BLaER1 treated with 17β-estradiol and CSF1 and Interleukin-3, amounts not matched to agents 10 nM and 100 nM (cell line): ENCODE data around the gene HLCS.

Experiments used
- H3K27ac ChIP-seq, 11 experiments: shearing (Covaris generic); formaldehyde crosslinking; 2 replicates each; pipeline ENCODE4 v1.8.1; 2022
- H3K27me3 ChIP-seq, 11 experiments: shearing (Covaris generic); formaldehyde crosslinking; 2 replicates each; pipeline ENCODE4 v1.8.1; 2022
- H3K36me3 ChIP-seq, 11 experiments: shearing (Covaris generic); formaldehyde crosslinking; 2 replicates each; pipeline ENCODE4 v1.8.1; 2022
- H3K4me1 ChIP-seq, 10 experiments: shearing (Covaris generic); formaldehyde crosslinking; 2 replicates each; pipeline ENCODE4 v1.8.1; 2022
- H3K4me2 ChIP-seq, 11 experiments: shearing (Covaris generic); formaldehyde crosslinking; 2 replicates each; pipeline ENCODE4 v1.8.1; 2022
- H3K4me3 ChIP-seq, 10 experiments: shearing (Covaris generic); formaldehyde crosslinking; 2 replicates each; pipeline ENCODE4 v1.8.1; 2022
- H3K9ac ChIP-seq, 11 experiments: shearing (Covaris generic); formaldehyde crosslinking; 2 replicates each; pipeline ENCODE4 v1.8.1; 2022
- H3K9me3 ChIP-seq, 11 experiments: shearing (Covaris generic); formaldehyde crosslinking; replicated peaks in 1 of 11; 2 replicates each; pipeline ENCODE4 v1.8.1; 2022
- H4K20me1 ChIP-seq, 11 experiments: shearing (Covaris generic); formaldehyde crosslinking; 2 replicates each; pipeline ENCODE4 v1.8.1; 2022
- Cebpa-rat ChIP-seq, 11 experiments: shearing (Covaris generic); IDR thresholded peaks; 2 replicates each; pipeline ENCODE4 v1.8.1; 2022

The HLCS gene

DNA sequence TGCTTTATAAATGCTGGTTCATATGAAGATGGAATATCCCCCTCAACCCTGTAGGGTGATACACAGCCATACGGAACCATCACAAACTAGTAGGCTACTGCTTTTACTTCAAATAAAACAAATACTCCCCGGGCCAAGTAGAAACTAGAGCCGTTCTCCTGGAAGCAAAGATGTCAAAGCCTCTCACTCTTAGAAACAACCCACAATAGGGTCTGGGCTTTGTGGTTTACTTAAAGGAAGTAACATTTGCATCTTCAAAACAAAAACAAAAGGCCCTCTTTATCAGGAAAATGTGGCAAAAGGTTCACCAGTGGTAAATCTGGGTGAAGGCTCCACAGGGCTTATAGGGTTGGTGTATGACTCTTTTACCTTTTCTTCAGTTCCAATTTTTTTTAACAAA, 49.8 kb downstream of the HLCS start:
- peak overlapping the region; percentile 1 to 58 (median 46); a peak in 21 of 22 replicates for H3K4me2 ChIP-seq
- H3K9ac ChIP-seq: no peak overlapping the region
- no peaks in the 10 kb centered on the region for H3K27me3 ChIP-seq
- peaks cover 0 to 7% (median 0%) of the 10 kb centered on the region in 11 experiments; a peak in 2 of 22 replicates for H3K9me3 ChIP-seq
- H3K4me1 ChIP-seq: peaks cover 8 to 17% (median 13%) of the 10 kb centered on the region in 10 experiments; a peak in 19 of 20 replicates
- TF ChIP-seq Cebpa-rat (IDR thresholded peaks at IDR 0.05): no peak
- H3K27ac ChIP-seq: no peak overlapping the region
- peaks cover 0 to 39% (median 0%) of the 10 kb centered on the region in 11 experiments; a peak in 9 of 22 replicates for H3K36me3 ChIP-seq
- peaks cover 0 to 8% (median 0%) of the 10 kb centered on the region in 11 experiments; a peak in 1 of 22 replicates for H4K20me1 ChIP-seq
- H3K4me3 ChIP-seq: no peak overlapping the region

DNA sequence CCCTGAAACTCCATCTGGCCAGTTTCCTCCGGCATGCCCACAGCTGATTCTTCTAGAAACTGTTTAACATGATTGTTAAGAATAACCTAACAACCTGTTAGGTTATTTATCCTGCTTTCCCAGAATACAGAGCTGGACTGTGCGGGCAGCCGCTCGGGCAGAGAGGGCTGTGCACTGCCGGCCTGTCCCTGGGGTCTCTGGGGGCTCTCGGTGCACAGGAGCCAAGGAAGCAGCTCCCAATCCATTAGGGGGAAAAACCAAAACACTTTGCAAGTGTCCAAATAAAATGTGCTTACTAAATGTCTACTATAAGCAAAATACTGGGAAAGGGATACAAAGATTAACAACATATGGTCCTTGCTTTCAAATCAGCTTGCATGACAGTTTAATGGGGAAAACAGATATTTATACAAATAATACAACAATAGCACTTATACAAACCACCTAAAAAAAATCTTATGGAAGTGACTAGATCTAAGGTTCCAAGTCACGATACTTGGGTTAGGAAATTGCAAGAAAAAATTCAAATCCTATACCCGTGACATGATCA, 50.7 kb downstream of the HLCS start:
- no peak overlapping the region for H3K4me3 ChIP-seq
- H3K9me3 ChIP-seq: peaks cover 0 to 7% (median 0%) of the 10 kb centered on the region in 11 experiments; a peak in 2 of 22 replicates
- H3K36me3 ChIP-seq: peaks cover 0 to 35% (median 0%) of the 10 kb centered on the region in 11 experiments; a peak in 9 of 22 replicates
- H3K4me2 ChIP-seq: peak overlapping the region in 2 of 11 experiments; percentile 12 to 43; a peak in 3 of 22 replicates
- no peak overlapping the region for H3K9ac ChIP-seq
- H3K4me1 ChIP-seq: peaks cover 10 to 17% (median 14%) of the 10 kb centered on the region in 10 experiments; a peak in 19 of 20 replicates
- H4K20me1 ChIP-seq: peaks cover 0 to 8% (median 0%) of the 10 kb centered on the region in 11 experiments; a peak in 1 of 22 replicates
- H3K27me3 ChIP-seq: no peaks in the 10 kb centered on the region
- TF ChIP-seq Cebpa-rat (IDR thresholded peaks at IDR 0.05): no peak
- no peak overlapping the region for H3K27ac ChIP-seq

DNA sequence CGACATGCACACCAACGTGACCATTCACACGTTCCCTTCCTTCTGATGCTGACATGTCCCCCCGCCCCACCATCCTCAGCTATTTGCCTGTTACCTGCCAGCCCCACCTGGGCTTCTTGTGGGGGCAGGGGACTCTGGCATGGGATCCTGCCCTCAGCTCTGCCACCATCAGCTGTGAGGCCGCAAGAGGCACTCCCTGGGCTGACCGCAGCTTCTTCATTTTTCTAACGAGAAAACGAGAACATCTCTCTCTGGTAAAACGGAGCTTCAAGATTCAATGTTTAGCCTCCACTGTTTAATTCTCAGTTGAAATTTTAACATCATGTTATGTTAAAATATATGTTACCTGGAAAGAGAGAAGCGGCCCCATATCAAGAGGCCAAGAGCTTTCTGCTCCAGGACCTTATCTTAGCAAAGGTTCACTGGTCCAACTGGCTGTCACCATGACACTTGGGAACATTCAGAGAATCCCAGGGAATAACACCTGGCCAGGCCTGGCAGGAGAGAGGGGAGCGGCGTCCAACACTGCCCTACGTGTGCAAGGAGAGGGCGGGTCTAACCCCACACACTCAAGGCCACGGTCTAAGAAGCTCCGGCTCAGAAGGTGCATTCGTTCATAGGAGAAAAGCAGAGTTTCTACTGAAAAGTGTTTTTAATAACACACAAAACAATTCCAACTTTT, 51.3 kb downstream of the HLCS start:
- Histone ChIP-seq H3K36me3 (peaks cover 0 to 34% (median 0%) of the 10 kb centered on the region in 11 experiments; a peak in 10 of 22 replicates), H3K9ac (no peak overlapping the region), H3K4me1 (peaks cover 10 to 21% (median 16%) of the 10 kb centered on the region in 10 experiments; a peak in 19 of 20 replicates), H3K9me3 (peaks cover 0 to 7% (median 0%) of the 10 kb centered on the region in 11 experiments; a peak in 2 of 22 replicates), H3K27ac (no peak overlapping the region), H3K4me2 (no peak overlapping the region), H3K27me3 (no peaks in the 10 kb centered on the region), H4K20me1 (peaks cover 0 to 8% (median 0%) of the 10 kb centered on the region in 11 experiments; a peak in 1 of 22 replicates), H3K4me3 (no peak overlapping the region)
- no peak for TF ChIP-seq Cebpa-rat (IDR thresholded peaks at IDR 0.05)

DNA sequence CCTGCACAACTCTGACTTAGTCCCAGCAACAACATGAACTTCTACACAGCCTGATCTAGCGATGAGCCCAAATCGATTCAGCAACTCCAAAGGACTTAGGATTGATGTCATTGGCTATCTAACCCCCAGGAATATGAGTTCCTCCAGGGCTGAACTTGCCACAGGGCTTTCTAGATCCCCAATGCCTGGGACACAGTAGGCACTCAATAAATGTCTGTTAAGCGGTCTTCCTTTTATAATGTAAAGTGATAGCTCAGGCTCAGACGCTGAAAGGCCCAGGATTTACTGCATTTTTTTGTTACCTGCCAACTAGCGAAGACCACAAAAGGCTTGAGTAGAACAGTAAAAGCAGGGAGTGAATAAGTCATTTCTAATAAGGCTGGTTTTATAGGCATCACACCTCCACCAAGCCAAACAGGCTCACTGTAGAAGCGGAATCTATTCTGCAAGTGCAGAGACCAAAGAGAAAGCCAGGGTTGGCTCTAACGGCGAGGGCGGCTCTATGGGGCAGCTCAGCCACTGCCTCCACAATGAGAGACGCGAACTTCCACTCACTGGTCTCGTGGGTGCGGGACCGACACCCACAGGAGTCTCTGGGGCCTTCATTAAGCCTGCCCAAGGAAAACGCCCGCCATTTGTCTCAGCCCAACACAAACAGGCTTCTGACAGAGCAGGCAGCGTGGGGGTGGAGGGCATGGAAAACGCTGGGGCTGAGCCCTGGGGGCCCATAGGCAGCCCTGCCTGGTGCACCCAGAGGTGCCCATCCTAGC, 52.0 kb downstream of the HLCS start:
- Histone ChIP-seq H4K20me1 (peaks cover 0 to 8% (median 0%) of the 10 kb centered on the region in 11 experiments; a peak in 1 of 22 replicates), H3K4me3 (no peak overlapping the region), H3K27me3 (no peaks in the 10 kb centered on the region), H3K4me2 (no peak overlapping the region), H3K9me3 (peaks cover 0 to 7% (median 0%) of the 10 kb centered on the region in 11 experiments; a peak in 2 of 22 replicates), H3K4me1 (peaks cover 10 to 28% (median 16%) of the 10 kb centered on the region in 10 experiments; a peak in 19 of 20 replicates), H3K27ac (no peak overlapping the region), H3K36me3 (peaks cover 0 to 29% (median 0%) of the 10 kb centered on the region in 11 experiments; a peak in 10 of 22 replicates), H3K9ac (no peak overlapping the region)
- no peak for TF ChIP-seq Cebpa-rat (IDR thresholded peaks at IDR 0.05)

DNA sequence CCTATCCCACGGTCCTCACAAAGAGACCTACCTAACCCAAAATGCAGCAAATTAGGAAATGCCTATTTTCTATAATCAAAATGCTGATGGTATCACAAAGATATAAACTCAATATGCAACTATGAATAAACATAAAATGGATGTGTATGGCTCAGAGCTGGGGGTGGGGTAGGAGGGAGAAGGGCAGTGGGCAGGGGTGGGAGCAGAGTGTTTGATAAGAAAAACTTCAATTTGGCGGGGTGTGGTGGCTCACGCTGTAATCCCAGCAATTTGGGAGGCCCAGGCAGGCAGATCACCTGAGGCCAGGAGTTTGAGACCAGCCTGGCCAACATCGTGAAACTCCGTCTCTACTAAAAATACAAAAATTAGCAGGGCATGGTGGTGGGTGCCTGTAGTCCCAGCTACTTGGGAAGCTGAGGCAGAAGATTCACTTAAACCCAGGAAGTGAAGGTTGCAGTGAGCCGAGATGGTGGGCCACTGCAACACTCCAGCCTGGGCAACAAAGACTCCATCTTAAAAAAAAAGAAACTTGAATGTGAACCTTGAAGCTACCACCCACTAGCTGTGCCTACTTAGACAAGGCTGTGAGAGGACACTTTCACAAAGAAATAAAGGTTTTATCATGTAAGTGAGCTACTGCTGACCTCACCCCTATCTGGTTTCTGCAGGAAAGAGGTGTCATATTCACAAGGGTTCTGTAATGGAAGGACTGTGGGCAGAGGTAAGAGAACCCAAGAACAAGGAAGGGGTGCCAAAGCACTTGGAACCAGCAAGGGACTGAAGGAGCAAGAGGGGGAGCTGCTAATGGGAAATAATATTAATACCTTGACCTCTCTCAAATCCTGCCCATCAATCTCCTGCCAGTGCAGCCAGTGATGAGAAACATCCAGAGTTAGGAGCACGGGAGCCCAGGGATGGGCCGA, 53.0 kb downstream of the HLCS start:
- Histone ChIP-seq H3K9me3 (peaks cover 0 to 7% (median 0%) of the 10 kb centered on the region in 11 experiments; a peak in 2 of 22 replicates), H3K27me3 (no peaks in the 10 kb centered on the region), H4K20me1 (peaks cover 0 to 6% (median 0%) of the 10 kb centered on the region in 11 experiments; a peak in 2 of 22 replicates), H3K4me3 (no peak overlapping the region), H3K36me3 (peaks cover 0 to 24% (median 0%) of the 10 kb centered on the region in 11 experiments; a peak in 10 of 22 replicates), H3K9ac (no peak overlapping the region), H3K27ac (no peak overlapping the region), H3K4me2 (no peak overlapping the region), H3K4me1 (peaks cover 10 to 29% (median 16%) of the 10 kb centered on the region in 10 experiments; a peak in 19 of 20 replicates)
- TF ChIP-seq Cebpa-rat (IDR thresholded peaks at IDR 0.05): no peak

DNA sequence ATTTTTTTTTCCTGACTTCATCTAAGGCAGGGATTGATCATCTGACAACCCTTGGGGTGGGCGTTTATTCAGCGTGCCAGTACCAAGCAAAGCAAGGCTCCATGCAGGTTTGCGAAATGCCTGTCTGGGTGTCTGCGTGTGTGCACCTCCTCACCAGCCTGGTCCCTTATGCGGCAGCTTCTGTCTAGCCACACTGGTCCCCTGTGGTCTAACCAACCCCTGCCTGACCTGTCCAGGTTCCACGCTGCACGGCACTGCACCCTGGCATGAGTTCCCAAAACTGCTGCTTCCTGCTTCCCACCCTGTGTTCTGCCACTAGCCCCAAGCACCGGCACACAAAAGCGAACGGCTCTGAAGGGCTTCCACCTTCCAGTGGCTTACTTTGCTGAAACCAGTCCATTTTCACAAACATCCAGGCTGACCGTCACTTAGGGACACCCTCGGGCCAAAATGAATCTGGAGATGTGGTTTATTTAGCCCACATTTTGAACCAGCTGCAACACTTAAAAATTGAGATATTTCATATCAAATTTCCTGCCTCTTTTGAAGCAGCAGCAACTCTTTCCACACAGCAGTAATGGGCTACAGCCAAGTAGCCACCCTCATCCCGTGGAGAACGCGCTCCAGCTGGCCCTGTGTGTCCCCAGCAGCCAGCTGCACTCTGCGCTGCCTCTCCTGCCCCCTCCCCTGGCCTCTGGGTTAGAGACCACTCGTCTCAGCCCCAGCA, 55.7 kb downstream of the HLCS start:
- no peak for TF ChIP-seq Cebpa-rat (IDR thresholded peaks at IDR 0.05)
- 0 out of 22 replicates have a peak overlapping the region, but pooled peaks of 1 of the 11 experiments have one; percentile 59 for H3K27ac ChIP-seq
- H3K4me1 ChIP-seq: peaks cover 0 to 20% (median 0%) of the 10 kb centered on the region in 10 experiments; a peak in 7 of 20 replicates
- H3K27me3 ChIP-seq: no peaks in the 10 kb centered on the region
- no peak overlapping the region for H3K9ac ChIP-seq
- peaks cover 0 to 17% (median 0%) of the 10 kb centered on the region in 11 experiments; a peak in 10 of 22 replicates for H3K36me3 ChIP-seq
- no peak overlapping the region for H3K4me3 ChIP-seq
- peak overlapping the region in 2 of 11 experiments; percentile 7 to 46; a peak in 2 of 22 replicates for H3K4me2 ChIP-seq
- peaks cover 0 to 6% (median 0%) of the 10 kb centered on the region in 11 experiments; a peak in 2 of 22 replicates for H4K20me1 ChIP-seq
- H3K9me3 ChIP-seq: peaks cover 0 to 7% (median 0%) of the 10 kb centered on the region in 11 experiments; a peak in 2 of 22 replicates

DNA sequence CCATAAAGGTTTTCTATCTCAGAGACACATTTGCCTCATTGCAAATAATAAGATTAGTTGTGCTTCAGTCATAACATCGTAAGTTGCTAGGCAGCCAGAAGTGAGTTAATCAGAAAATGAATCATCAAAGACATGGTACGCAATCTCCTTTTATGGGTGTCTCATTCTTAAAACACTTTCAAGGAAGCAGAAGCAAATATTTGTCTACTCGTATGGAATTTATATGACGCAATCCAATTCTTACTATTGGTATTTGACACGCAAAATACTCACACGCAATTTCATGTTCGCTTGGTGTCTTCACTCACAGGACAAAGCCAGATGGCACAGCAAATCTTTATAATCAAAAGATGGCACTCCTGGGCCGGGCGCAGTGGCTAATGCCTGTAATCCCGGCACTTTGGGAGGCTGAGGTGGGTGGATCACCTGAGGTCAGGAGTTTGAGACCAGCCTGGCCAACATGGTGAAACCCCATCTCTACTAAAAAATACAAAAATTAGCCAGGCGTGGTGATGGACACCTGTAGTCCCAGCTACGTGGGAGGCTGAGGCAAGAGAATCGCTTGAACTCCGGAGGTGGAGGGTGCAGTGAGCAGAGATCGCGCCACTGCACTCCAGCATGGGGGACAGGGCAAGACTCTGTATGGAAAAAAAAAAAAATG, 56.4 kb downstream of the HLCS start:
- Histone ChIP-seq H3K9me3 (peaks cover 0 to 4% (median 0%) of the 10 kb centered on the region in 11 experiments; a peak in 2 of 22 replicates), H4K20me1 (peaks cover 0 to 6% (median 0%) of the 10 kb centered on the region in 11 experiments; a peak in 2 of 22 replicates), H3K4me1 (peaks cover 0 to 20% (median 0%) of the 10 kb centered on the region in 10 experiments; a peak in 7 of 20 replicates), H3K36me3 (peaks cover 0 to 12% (median 0%) of the 10 kb centered on the region in 11 experiments; a peak in 9 of 22 replicates), H3K4me2 (peak overlapping the region in 2 of 11 experiments; percentile 24 to 28; a peak in 4 of 22 replicates), H3K4me3 (no peak overlapping the region), H3K27ac (peak overlapping the region in 2 of 11 experiments; percentile 46 to 59; a peak in 2 of 22 replicates), H3K9ac (no peak overlapping the region), H3K27me3 (no peaks in the 10 kb centered on the region)
- TF ChIP-seq Cebpa-rat (IDR thresholded peaks at IDR 0.05): peak in 5 of 11 experiments; percentile 22 to 64 (median 40); a peak in 2 of 22 replicates
